Measurements from ENCODE around the gene SNX10. TPM values are rescaled to one million over a fixed set of nuclear protein-coding genes. Genes with fewer than 3 reads are reported as not detected.

SNX10 gene
- total RNA-seq, 1 donor from 2014 or later: 23.6 TPM

- no peaks in the 10 kb centered on the region for H3K36me3 ChIP-seq (ENCODE audit: control insufficient read depth, insufficient read depth, low read length)
- TF ChIP-seq CTCF (IDR thresholded peaks at IDR 0.05; ENCODE audit: insufficient read depth, low read length, poor library complexity, severe bottlenecking): no peak
- no peak overlapping the region for H3K4me3 ChIP-seq (ENCODE audit: low read depth, low read length)
- DNase-seq (ENCODE audit: low read depth): no peak
- H3K27me3 ChIP-seq (ENCODE audit: control insufficient read depth, insufficient read depth, low read length): no peaks in the 10 kb centered on the region
Measured at GRCh38 chr7:26417911-26418413, 126.3 kb downstream of the SNX10 start.

- DNase-seq (ENCODE audit: low read depth): no peak
- no peaks in the 10 kb centered on the region for H3K36me3 ChIP-seq (ENCODE audit: control insufficient read depth, insufficient read depth, low read length)
- no peak overlapping the region for H3K4me3 ChIP-seq (ENCODE audit: low read depth, low read length)
- TF ChIP-seq CTCF (IDR thresholded peaks at IDR 0.05; ENCODE audit: insufficient read depth, low read length, poor library complexity, severe bottlenecking): no peak
- H3K27me3 ChIP-seq (ENCODE audit: control insufficient read depth, insufficient read depth, low read length): no peaks in the 10 kb centered on the region
Measured at GRCh38 chr7:26419198-26419597, 127.5 kb downstream of the SNX10 start.

DNA sequence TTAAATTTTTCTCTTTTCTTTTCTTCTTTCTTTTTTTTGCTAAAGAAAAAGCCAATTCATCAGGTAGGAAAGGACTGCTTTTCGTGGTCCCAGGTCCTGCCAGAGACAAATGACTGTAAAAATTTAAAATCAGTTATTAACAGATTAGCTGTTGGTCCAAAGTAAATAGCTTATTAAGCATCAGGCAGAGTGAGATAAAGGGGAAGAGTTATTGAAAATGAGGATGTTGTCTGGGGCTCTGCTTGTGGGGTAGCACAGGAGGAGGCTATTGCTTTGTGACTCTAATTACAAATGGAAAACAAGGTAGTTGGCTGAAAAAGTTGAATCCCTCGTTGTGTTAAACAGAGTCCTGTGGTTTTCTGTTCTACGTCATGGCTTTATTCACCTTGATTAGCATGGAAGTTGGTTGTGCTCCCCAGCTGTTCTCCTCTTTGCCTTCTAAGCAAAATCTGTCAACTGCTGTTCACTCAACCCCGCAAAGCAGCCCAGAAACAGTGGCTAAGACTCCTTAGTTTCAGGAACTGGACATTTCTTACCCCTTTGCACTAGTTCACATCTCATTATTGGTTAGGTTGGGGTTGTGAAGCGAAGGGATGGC, 128.9 kb downstream of the SNX10 start:
- H3K4me3 ChIP-seq (ENCODE audit: low read depth, low read length): no peak overlapping the region
- no peak for TF ChIP-seq CTCF (IDR thresholded peaks at IDR 0.05; ENCODE audit: insufficient read depth, low read length, poor library complexity, severe bottlenecking)
- no peaks in the 10 kb centered on the region for H3K27me3 ChIP-seq (ENCODE audit: control insufficient read depth, insufficient read depth, low read length)
- no peak for DNase-seq (ENCODE audit: low read depth)
- H3K36me3 ChIP-seq (ENCODE audit: control insufficient read depth, insufficient read depth, low read length): no peaks in the 10 kb centered on the region

DNA sequence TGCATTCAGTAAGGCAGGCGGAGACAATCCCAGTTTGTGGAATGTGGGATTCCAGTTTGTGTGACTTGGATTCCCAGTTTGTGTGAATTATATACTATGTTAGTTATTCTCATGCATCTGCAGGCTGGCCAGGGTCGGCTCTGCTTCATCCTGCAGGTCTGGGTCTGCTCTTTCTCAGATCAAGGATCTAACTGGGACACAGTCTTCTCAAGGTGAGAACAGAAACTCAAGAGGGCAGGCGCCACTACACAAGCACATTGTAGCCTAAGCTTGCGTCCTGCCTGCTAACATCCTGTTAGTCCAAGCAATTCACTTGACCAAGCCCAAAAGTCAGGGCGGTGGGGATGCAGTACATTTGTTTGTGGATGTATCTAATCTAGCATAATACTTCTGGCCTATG, 131.1 kb downstream of the SNX10 start:
- no peak for DNase-seq (ENCODE audit: low read depth)
- no peaks in the 10 kb centered on the region for H3K27me3 ChIP-seq (ENCODE audit: control insufficient read depth, insufficient read depth, low read length)
- TF ChIP-seq CTCF (IDR thresholded peaks at IDR 0.05; ENCODE audit: insufficient read depth, low read length, poor library complexity, severe bottlenecking): no peak
- no peak overlapping the region for H3K4me3 ChIP-seq (ENCODE audit: low read depth, low read length)
- H3K36me3 ChIP-seq (ENCODE audit: control insufficient read depth, insufficient read depth, low read length): no peaks in the 10 kb centered on the region

GRCh38 chr7:26423436-26423835, 131.8 kb downstream of the SNX10 start:
- Histone ChIP-seq H3K4me3 (ENCODE audit: low read depth, low read length) (no peak overlapping the region), H3K36me3 (ENCODE audit: control insufficient read depth, insufficient read depth, low read length) (no peaks in the 10 kb centered on the region), H3K27me3 (ENCODE audit: control insufficient read depth, insufficient read depth, low read length) (no peaks in the 10 kb centered on the region)
- no peak for TF ChIP-seq CTCF (IDR thresholded peaks at IDR 0.05; ENCODE audit: insufficient read depth, low read length, poor library complexity, severe bottlenecking)
- no peak for DNase-seq (ENCODE audit: low read depth)

Other genes with a start within 250 kb of the SNX10 start
- 53.8 and 57.1 TPM in 2 replicates for gene NFE2L3, start 139.7 kb upstream of the SNX10 start, total RNA-seq
- 131 and 133 TPM in 2 replicates for gene HNRNPA2B1, start 91.1 kb upstream of the SNX10 start, total RNA-seq
- 104 and 107 TPM in 2 replicates for gene CBX3, start 90.1 kb upstream of the SNX10 start, total RNA-seq